Measurements from ENCODE around the gene EPHA7. TPM values are rescaled to one million over a fixed set of nuclear protein-coding genes. Genes with fewer than 3 reads are reported as not detected.

The EPHA7 gene
- total RNA-seq, 4 donors from 2014 or later, result under 0.01 to 0.39 (median 0.21) TPM

DNA sequence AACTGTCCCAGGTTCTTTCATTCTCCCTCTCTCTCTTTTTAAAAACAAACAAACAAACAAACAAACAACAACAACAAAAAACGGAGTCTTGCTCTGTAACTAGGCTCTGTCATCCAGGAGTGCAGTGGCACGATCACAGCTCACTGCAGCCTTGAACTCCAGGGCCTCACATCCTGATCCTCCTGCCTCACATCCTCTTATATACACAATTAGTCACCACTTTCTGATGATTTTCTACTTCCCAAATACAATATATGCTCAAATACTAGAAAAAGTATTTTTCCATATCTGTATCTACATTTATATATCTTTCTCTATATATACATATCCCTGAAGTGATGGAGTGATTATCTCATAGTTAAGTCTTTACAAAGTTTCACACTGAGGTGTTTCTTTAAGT, 170.7 kb downstream of the EPHA7 start:
- Histone ChIP-seq H3K4me3 (replicated peaks in 1 of 3) (no peak overlapping the region), H3K27me3 (no peaks in the 10 kb centered on the region), H3K4me1 (no peaks in the 10 kb centered on the region), H3K36me3 (no peaks in the 10 kb centered on the region), H3K27ac (no peak overlapping the region), H3K9me3 (no peaks in the 10 kb centered on the region)
- DNase-seq, result no peak
- intact Hi-C loops (cut with DNase I), result no loop called here
- TF ChIP-seq POLR2A (IDR thresholded peaks at IDR 0.05), result no peak
- TF ChIP-seq, protein P1, sequence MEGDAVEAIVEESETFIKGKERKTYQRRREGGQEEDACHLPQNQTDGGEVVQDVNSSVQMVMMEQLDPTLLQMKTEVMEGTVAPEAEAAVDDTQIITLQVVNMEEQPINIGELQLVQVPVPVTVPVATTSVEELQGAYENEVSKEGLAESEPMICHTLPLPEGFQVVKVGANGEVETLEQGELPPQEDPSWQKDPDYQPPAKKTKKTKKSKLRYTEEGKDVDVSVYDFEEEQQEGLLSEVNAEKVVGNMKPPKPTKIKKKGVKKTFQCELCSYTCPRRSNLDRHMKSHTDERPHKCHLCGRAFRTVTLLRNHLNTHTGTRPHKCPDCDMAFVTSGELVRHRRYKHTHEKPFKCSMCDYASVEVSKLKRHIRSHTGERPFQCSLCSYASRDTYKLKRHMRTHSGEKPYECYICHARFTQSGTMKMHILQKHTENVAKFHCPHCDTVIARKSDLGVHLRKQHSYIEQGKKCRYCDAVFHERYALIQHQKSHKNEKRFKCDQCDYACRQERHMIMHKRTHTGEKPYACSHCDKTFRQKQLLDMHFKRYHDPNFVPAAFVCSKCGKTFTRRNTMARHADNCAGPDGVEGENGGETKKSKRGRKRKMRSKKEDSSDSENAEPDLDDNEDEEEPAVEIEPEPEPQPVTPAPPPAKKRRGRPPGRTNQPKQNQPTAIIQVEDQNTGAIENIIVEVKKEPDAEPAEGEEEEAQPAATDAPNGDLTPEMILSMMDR (IDR thresholded peaks at IDR 0.05), result no peak
- WGBS, 2 donors, result 56 to 64% methylated on average over 2 of the region's 2 CpGs

DNA sequence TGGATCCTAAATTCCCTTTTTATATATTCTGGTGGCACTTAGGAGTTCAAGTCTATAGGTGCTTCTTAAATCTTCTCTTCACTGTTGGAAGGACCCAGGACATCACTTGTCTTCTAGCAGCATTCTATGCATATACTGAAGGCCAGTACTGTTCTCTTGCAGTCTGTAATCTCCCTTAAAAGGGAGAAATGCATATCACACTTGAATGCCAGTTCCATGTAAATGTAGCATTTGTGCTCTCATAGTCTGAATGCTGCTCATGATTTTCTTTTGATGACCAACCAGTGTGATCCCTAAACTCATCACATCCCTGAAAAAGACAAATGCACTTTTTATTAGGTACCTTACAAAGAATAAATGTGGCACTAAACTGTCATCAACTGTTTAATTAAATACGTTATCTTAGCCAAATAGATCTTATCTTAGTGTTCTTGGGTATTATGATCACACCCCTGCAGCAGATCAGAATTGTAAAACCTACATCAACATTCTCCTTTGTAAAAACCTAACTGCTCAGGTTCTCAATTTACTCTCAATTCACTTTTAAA, 176.1 kb downstream of the EPHA7 start:
- no peak overlapping the region for H3K27ac ChIP-seq
- no peaks in the 10 kb centered on the region for H3K36me3 ChIP-seq
- no peaks in the 10 kb centered on the region for H3K4me1 ChIP-seq
- no peak overlapping the region for H3K4me3 ChIP-seq (replicated peaks in 1 of 3)
- WGBS, 2 donors, result 73 to 77% methylated on average over 1 of the region's 1 CpG
- no peak for DNase-seq
- intact Hi-C loops (cut with DNase I), result no loop called here
- H3K27me3 ChIP-seq, result no peaks in the 10 kb centered on the region
- TF ChIP-seq, protein P1 (IDR thresholded peaks at IDR 0.05), result no peak
- TF ChIP-seq POLR2A (IDR thresholded peaks at IDR 0.05), result no peak
- no peaks in the 10 kb centered on the region for H3K9me3 ChIP-seq

DNA sequence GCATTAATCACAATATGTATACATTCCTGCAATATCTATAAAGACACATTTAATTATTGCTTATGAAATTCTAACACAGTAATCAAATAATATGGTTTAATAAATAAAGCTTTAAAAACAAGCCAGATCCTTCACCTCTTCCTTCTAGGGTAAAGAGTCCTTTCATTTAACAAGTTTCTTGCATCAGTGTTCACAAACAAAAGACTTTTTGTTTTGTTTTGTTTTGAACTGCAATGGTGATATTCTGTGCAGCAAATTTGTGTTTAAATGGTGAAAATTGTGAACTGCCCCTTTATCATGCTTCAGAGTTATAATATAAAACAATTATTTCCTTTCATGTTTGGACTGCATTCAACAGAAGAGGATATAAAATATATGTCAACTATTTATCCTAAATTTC, 177.3 kb downstream of the EPHA7 start:
- no peak for DNase-seq
- intact Hi-C loops (cut with DNase I), result no loop called here
- Histone ChIP-seq H3K9me3 (no peaks in the 10 kb centered on the region), H3K27ac (no peak overlapping the region), H3K4me1 (no peaks in the 10 kb centered on the region), H3K4me3 (replicated peaks in 1 of 3) (no peak overlapping the region), H3K36me3 (no peaks in the 10 kb centered on the region), H3K27me3 (no peaks in the 10 kb centered on the region)
- no peak for TF ChIP-seq POLR2A (IDR thresholded peaks at IDR 0.05)
- TF ChIP-seq, protein P1 (IDR thresholded peaks at IDR 0.05), result no peak

DNA sequence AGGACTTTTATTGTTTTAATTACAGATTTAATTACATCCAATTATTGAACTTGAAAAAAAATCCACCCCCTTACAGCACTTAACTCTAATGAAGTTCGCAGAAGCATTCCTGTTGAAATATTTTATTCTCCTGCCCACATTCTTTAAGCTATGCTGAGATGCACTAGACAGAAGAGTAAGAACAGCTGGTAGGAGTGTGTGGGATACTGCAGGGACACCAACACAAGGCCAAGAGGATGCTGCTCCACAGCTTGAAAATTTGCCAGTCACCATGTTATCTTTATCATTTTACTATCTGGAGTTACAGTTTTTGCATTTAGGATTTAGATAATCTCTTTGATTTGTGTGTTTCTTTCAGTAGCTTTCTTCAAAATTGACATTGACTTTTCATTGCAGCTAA, 180.7 kb downstream of the EPHA7 start:
- no peaks in the 10 kb centered on the region for H3K27me3 ChIP-seq
- no peaks in the 10 kb centered on the region for H3K36me3 ChIP-seq
- TF ChIP-seq POLR2A (IDR thresholded peaks at IDR 0.05), result no peak
- TF ChIP-seq, protein P1 (IDR thresholded peaks at IDR 0.05), result no peak
- 75 to 81% methylated on average over 1 of the region's 1 CpG for WGBS, 2 donors
- intact Hi-C loops (cut with DNase I), result no loop called here
- H3K4me1 ChIP-seq, result no peaks in the 10 kb centered on the region
- H3K4me3 ChIP-seq (replicated peaks in 1 of 3), result no peak overlapping the region
- no peak for DNase-seq
- H3K27ac ChIP-seq, result no peak overlapping the region
- no peaks in the 10 kb centered on the region for H3K9me3 ChIP-seq

DNA sequence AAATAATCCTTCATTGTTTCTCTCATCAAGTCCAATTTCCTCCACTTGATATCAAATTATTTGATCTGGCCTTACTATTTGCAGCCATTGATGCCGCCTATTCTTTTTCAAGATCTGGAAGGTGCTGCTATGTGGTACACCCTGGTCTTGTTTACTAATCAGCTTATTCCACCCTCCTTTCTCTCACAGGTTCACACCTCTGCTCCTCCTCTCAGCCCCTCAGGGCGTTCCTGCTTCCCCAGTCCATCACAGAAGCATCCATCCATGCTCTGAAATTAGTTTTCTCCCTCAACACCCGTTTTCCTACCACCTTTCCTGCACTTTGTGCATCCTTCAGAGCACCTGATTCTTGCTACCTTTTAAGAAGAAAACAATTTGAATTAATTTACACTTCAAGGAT, 183.6 kb downstream of the EPHA7 start:
- no peak overlapping the region for H3K27ac ChIP-seq
- H3K27me3 ChIP-seq, result no peaks in the 10 kb centered on the region
- no peaks in the 10 kb centered on the region for H3K9me3 ChIP-seq
- no peaks in the 10 kb centered on the region for H3K4me1 ChIP-seq
- TF ChIP-seq, protein P1 (IDR thresholded peaks at IDR 0.05), result no peak
- no peak for TF ChIP-seq POLR2A (IDR thresholded peaks at IDR 0.05)
- DNase-seq, result no peak
- no peaks in the 10 kb centered on the region for H3K36me3 ChIP-seq
- WGBS, 2 donors, result 43 to 48% methylated on average over 3 of the region's 3 CpGs
- intact Hi-C loops (cut with DNase I), result no loop called here
- H3K4me3 ChIP-seq (replicated peaks in 1 of 3), result no peak overlapping the region

All from thyroid gland (tissue), 4 donors.